ENCODE data around the gene CIC.
A peak's percentile ranks its signal among the peaks of the same experiment; 100 is the strongest.

Gene CIC

DNA sequence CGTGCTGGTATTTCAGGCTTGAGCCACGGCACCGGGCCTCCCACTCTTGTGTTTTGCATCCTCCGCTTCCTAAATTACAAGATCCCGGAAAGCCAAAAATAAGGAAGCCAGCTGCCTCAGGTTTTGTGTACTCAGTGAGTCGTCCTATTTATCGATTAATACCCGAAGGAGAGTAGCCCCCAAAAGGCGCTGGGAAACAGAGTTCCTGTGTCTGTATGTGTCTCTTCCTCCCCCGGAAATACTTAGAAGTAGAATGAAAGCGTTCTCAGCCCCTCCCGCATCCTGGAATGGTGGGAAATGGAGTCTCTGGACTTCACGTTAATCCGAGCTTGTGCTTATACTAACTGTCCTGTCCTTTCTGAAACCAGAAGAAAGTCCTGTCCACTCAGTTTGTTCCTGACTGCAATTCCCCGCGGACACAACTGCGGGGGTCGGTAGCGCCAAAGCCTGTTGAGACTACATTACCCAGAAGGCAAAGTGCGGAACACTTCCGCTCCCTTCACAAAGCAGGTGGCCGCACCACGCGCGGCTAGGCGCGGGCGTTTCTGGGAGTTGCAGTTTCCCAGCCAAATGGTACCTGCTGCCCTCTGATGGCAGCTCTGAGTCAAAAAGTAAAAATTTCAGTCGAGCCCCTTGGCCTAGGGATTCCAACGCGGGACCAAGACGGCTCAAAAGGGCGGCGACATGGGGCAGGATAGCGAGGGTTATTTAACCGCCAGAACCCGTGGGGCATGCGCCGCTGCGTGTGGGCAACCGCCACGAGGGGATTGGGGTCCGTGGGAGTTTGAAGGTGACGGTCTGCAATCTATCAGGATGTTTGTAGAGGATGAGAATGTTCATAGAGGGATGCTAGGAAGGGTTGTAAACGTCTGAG, 24.5 kb upstream of the CIC start:
- peak; percentile 95 for DNase-seq (ENCODE audit: low spot score)

DNA sequence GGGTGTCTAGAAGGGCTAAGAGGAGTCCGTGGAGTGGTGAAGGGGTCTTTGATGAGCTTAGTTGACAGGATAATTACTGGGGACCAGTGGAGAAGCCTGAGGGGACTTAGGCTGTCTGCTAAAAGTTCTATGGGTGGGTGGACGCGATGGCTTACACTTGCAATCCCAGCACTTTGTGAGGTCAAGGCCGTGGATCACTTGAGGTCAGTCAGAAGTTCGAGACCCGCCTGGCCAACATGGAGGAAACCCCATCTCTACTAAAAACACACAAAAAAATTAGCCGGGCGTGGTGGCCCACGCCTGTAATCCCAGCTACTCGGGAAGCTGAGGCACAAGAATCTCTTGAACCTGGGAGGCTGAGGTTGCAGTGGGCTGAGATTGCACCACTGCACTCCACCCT, 23.8 kb upstream of the CIC start:
- DNase-seq (ENCODE audit: low spot score): no peak

GRCh38 chr19:42246143-42246921, 22.7 kb upstream of the CIC start:
- no peak for DNase-seq (ENCODE audit: low spot score)

- DNase-seq (ENCODE audit: low spot score): no peak
Observed at GRCh38 chr19:42246922-42247639, 22.0 kb upstream of the CIC start.

GRCh38 chr19:42247640-42248199, 21.3 kb upstream of the CIC start:
- DNase-seq (ENCODE audit: low spot score): no peak

GRCh38 chr19:42248270-42249148, 20.5 kb upstream of the CIC start:
- DNase-seq (ENCODE audit: low spot score): no peak

DNA sequence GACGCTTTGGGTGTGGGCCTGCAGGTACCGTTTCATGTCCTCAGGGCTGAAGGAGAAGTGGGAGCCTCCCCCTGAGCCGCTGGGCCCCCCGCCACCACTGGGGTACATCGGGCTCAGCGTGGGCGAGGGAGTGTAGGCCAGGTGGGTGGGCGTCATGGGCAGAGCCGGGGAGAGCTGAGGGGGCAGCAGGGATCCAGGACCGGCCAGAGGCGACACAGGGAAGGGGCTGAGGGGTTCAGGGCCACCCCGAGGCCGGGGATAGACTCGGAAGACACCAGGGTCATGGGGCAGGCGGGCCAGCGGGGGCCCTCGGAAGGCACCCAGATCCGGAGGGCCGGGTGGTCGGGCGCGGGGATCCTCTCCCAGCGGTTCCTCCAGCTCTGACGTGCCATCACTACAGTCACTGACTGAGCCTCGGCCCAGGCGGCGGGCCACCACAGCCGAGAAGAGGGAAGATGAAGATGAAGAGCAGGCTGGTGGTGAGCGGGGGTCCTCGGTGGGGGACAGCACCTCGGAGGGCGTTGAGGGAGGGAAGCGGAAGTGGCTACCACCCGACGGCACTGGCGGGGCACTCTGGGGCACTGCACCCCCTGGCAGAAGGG, 19.8 kb upstream of the CIC start:
- no peak for DNase-seq (ENCODE audit: low spot score)

DNA sequence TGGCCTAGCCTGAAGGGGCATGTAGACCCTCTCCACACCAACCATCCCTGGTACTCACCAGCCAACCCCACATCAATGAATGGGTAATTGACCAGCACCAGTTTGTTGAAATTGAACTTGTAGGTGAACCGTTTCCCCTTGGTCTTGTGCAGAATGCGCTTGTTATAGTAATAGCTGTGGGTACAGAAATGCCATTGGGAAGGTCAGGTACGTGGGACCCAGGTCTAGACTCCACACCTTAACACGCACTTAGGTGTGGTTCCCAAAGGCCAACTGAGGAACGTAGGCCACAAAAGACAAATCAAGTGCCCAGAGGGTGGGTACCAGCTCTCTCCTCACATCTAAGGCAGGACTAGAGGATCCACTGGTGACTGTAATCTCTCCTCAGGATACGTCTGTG, 19.3 kb upstream of the CIC start:
- no peak for DNase-seq (ENCODE audit: low spot score)

DNA sequence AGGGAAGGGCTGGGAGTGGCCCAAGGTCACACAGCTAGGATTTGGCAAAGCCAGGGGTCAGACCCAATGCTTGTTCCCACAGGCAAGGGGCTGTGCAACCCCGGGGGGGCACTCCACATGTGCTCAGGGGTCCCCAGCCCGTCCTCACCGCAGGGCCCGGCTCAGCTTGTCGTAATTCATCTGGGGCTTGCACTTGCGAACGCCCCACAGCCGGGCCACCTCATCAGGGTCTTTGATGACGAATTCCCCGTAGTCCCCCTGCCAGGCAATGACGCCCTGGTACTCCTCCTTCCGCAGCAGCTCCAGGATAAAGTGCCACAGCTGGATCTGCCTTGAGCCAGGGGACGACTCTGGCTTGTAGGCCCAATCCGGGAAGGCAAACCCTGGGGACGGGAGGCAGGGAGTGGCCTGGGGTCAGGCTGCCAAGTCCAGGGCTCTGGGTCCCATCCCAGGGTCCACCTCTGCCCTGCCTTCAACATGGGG, 18.8 kb upstream of the CIC start:
- no peak for DNase-seq (ENCODE audit: low spot score)

DNA sequence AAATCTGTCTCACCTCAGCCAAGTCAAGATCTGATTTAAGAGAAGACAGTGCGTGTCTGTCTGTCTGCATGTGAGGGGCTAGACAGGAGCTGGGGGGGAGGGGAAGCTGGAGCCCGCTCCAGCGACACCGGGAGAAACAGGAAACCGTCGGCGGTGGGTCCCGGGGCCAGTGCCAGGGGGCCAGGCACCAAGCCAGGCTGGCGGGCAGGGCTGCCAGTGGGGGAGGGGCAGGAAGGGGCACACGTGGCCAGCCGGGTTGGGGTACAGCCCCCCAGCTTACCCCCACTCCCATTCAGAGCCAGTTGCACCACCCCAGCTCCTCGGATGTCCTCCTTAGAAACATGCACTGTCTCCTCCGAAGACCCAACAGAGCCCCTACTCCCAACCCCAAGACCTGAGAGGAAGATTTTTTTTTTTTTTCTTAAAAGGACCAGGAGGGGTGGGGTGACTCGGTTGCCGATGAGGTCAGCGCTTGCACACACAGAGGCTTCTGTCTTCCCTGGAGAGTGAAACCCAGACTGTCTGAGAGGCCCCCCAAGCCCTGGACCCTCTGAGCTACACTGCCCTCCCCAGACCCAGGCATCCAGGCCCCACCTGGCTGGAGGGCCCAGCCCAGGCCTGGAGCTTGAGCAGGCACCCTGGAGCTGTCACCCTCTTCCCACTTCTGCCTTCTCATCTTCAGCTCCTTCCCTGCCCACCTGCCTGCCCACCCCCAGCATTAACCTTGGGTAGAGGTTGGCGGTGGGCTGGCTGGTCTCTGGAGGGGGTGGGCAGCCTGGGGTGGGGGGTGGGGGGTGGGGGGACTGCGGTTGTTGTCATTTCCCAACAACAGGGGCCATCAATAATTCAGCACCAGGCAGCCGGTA, 18.2 kb upstream of the CIC start:
- DNase-seq (ENCODE audit: low spot score): no peak

GRCh38 chr19:42251572-42252358, 17.3 kb upstream of the CIC start:
- DNase-seq (ENCODE audit: low spot score): no peak

DNA sequence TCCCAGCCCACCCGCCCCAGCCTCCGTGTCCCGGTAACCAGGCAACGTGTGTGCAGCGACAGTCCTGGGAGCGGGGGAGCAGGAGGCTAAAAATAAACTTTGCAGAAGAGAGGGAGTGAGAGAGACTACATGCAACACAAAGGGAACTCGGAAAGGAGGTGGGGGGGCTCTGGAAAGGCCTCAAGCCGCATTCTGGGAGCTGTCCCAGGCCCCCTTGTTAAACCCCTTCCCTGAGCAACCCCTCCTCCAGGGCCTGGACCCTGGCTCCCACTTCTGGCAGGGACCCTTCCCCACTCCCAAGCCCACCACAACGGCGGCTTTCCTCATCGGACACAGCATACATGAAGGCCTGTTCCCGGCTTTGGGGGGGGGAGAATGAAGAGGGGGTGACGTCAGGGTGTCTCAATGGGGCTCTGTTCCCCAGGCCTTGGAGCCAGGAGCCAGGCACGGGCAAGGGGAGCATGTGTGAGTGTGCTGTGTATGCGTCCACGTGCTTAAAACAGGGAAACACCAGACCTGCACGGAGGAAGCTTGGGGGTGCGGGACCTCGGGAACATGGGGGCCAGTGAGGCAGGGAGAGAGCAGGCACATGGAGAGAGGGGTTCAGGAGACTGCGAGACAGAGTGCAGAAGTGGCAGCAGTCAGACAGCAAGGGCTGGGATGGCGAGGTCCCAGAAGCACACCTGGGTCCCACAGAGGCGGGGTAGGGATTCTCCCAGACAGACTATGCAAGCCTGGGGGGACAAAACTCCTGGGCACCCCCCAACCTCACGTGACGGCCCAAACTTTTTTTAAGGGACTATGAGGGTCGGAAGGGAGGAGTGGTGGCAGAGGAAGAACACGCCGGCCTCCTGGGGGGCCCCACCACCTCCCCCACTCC, 16.4 kb upstream of the CIC start:
- DNase-seq (ENCODE audit: low spot score): no peak

DNA sequence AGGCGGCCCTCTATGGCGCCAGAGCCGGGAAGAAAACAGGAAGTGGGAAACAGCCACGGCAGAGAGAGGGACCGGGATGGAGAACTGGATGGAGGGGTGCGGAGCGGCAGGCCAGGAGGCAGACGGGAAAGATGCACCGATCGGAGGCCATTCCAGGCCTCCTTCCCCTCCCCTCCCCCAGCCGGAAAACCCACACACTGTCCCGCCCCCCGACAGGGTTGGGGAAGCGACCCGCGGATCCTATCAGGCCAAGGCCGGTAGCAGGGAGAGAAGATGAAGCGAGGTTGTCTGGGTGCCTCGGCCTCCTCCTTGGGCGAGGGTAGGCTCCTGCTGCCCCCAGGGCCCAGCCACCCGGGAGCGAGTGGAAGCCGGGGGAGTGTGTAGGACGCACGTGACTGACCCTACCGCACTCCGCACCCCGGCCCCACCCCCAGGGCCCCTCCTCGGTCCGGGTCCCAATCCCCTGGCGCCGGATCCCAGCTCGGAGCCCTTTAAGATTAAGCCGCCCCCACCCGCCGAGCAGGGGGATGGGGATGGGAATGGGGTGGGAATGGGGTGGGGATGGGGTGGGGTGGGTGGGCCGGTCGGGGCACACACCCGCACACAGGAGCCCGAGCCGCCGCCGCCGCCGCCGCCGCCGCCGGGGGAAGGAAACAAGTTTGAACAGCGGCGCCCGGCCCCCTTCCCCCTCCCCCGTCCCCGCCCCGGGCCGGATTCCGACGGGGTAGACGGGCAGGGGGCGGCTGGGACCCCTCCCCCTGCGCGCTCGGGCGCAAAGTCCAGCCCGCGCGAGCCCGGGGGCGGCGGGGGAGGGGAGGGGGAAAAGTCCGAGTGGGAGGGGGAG, 15.6 kb upstream of the CIC start:
- no peak for DNase-seq (ENCODE audit: low spot score)

DNA sequence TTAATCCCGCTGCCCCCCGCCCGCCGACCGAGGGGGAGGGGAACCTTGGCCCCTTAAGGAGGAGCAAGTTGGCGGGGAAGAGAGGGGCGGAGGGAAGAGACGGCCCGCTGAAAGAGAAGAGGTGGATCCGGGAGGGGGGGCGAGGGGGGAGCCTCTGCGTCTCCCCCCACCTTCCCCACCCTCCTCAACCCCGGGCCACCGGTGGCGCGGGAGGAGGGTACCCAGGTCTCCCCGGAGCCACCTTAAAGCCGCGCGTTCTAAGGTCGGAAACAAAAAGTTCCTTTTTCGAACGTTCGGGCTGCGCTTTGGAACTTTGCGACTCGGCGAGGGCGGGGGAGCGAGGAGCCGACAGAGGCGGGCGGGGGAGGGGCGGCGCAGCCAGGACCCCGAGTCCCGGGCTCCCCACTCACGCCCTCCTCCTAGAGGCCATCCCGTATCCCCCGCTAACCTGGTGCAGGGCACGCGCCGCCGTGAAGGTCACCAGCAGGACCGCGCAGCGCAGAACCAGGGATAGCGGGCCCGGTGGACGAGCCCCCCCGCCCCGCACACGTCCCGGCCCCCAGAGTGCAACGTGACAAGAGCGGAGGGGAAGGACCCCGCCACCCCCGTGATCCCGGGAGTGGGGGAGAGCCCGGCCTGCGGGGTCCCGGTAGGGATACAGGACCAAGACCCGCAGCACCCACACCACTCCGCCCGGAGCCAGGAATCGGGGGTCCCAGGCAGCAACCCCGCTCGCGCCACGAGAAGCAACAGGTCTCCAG, 14.8 kb upstream of the CIC start:
- DNase-seq (ENCODE audit: low spot score): peak; percentile 87

- DNase-seq (ENCODE audit: low spot score): peak; percentile 99
Observed at GRCh38 chr19:42254850-42255765, 13.9 kb upstream of the CIC start, which contains the start of gene ERF. ERF (minus strand) TSS chr19:42255128; CDS start chr19:42254999, 129 bp downstream.
